ENCODE results near the gene CEND1. TPM values are rescaled to one million over a fixed set of nuclear protein-coding genes. Genes with fewer than 3 reads are reported as not detected.
A peak's percentile ranks its signal among the peaks of the same experiment; 100 is the strongest.

The CEND1 gene
- total RNA-seq, 1 experiment from 2014 or later, result 0.81 TPM

GRCh38 chr11:820655-821511 is 31.0 kb upstream of the CEND1 start:
- Histone ChIP-seq H2BK12ac (ENCODE audit: insufficient read length, low read depth, low read length) (no peak overlapping the region), H3K23me2 (ENCODE audit: insufficient read length, low read depth, low read length, poor library complexity, severe bottlenecking) (peaks cover 5% of the 10 kb centered on the region), H3T11ph (ENCODE audit: low read length) (no peak overlapping the region), H2BK15ac (ENCODE audit: low read depth, low read length) (no peak overlapping the region), H3K23ac (ENCODE audit: insufficient read length, low read depth, low read length) (no peak overlapping the region), H3K14ac (ENCODE audit: insufficient read depth, low read length) (no peak overlapping the region), H3K9ac (ENCODE audit: extremely low read depth, insufficient read length, low read length) (no peak overlapping the region), H3K9me3 (ENCODE audit: control insufficient read depth, low read depth, low read length) (no peaks in the 10 kb centered on the region), H4K20me1 (ENCODE audit: control insufficient read depth, insufficient read depth, insufficient read length) (no peaks in the 10 kb centered on the region), H3K56ac (ENCODE audit: insufficient read length, low read depth, low read length) (no peak overlapping the region), H4K8ac (replicated peaks; ENCODE audit: insufficient read length, low read depth, low read length) (no peak overlapping the region), H3K18ac (ENCODE audit: insufficient read length, low read depth, low read length) (no peak overlapping the region), H2BK120ac (ENCODE audit: low read depth, low read length, poor library complexity, severe bottlenecking) (no peak overlapping the region), H3K4me2 (ENCODE audit: insufficient read depth, insufficient read length, low read length) (peak overlapping the region; percentile 46), H2AFZ (ENCODE audit: low read length) (no peak overlapping the region), H3K4me1 (ENCODE audit: insufficient read depth, low read length) (no peaks in the 10 kb centered on the region), H4K5ac (ENCODE audit: insufficient read length, low read depth, low read length) (no peak overlapping the region), H3K79me2 (ENCODE audit: insufficient read depth, low read length) (no peaks in the 10 kb centered on the region), H2BK5ac (ENCODE audit: insufficient read length, low read length) (no peak overlapping the region), H3K27me3 (ENCODE audit: insufficient read depth, low read length) (no peaks in the 10 kb centered on the region), H3K27ac (ENCODE audit: insufficient read length, low read depth, low read length) (no peak overlapping the region), H3K79me1 (ENCODE audit: insufficient read depth, low read depth, low read length, poor library complexity, severe bottlenecking) (no peaks in the 10 kb centered on the region), H2BK20ac (ENCODE audit: low read depth, low read length, poor library complexity, severe bottlenecking) (no peak overlapping the region), H4K91ac (ENCODE audit: insufficient read length, low read depth, low read length) (no peak overlapping the region), H3K4ac (ENCODE audit: low read depth, low read length) (no peak overlapping the region), H2AK5ac (ENCODE audit: insufficient read length, low read length) (no peak overlapping the region)
- no peak for TF ChIP-seq CTCF (conservative IDR thresholded peaks at IDR 0.05)
- Mint-ChIP-seq H3K9me3 (no peaks in the 10 kb centered on the region; a peak in 1 of 5 replicates), H3K4me1 (peaks cover 11 to 28% of the 10 kb centered on the region in 2 experiments), H3K4me3 (peak overlapping the region; percentile 76 to 87), H3K27me3 (ENCODE audit: low read depth) (peaks cover 4% of the 10 kb centered on the region), H3K36me3 (ENCODE audit: insufficient read depth in 1 of 3, low read depth in 3 of 3) (peaks cover 2 to 26% (median 13%) of the 10 kb centered on the region in 3 experiments; a peak in 6 of 7 replicates), H3K27ac (peak overlapping the region in 1 of 3 experiments; percentile 80; a peak in 1 of 7 replicates)
- no peak for DNase-seq
- no CpG with 5 or more reads among the region's 11 CpGs for whole genome bisulfite sequencing (ENCODE audit: extremely low coverage, insufficient read length, low lambda C conversion rate)

Data from H9 (cell line).